ENCODE data around the gene SDF2L1.

The SDF2L1 gene

GRCh38 chr22:21631025-21631424 lies 11.1 kb upstream of the SDF2L1 start:
- no peak for TF ChIP-seq ZC3H10 (CRISPR knock-in tag; IDR thresholded peaks at IDR 0.05)
- TF ChIP-seq TCF4 (CRISPR knock-in tag; IDR thresholded peaks at IDR 0.05; ENCODE audit: borderline replicate concordance): no peak
- no peak for TF ChIP-seq CSRNP3 (CRISPR knock-in tag; IDR thresholded peaks at IDR 0.05)
- TF ChIP-seq CSDC2 (CRISPR knock-in tag; IDR thresholded peaks at IDR 0.05): no peak
- TF ChIP-seq PPARA (CRISPR knock-in tag; IDR thresholded peaks at IDR 0.05; ENCODE audit: borderline replicate concordance): no peak
- no peak for TF ChIP-seq TSHZ2 (CRISPR knock-in tag; IDR thresholded peaks at IDR 0.05)
- no peak for TF ChIP-seq POU6F1 (CRISPR knock-in tag; IDR thresholded peaks at IDR 0.05; ENCODE audit: borderline replicate concordance, low read depth)
- TF ChIP-seq SNAI2 (CRISPR knock-in tag; IDR thresholded peaks at IDR 0.05): no peak
- no peak for TF ChIP-seq CREB5 (CRISPR knock-in tag; IDR thresholded peaks at IDR 0.05; ENCODE audit: low read depth)
- TF ChIP-seq ARNTL (CRISPR knock-in tag; IDR thresholded peaks at IDR 0.05; ENCODE audit: borderline replicate concordance, low read depth): no peak
- no peak for TF ChIP-seq ZFP3 (CRISPR knock-in tag; IDR thresholded peaks at IDR 0.05)
- no peak for TF ChIP-seq OSR1 (CRISPR knock-in tag; IDR thresholded peaks at IDR 0.05)
- TF ChIP-seq ZNF565 (CRISPR knock-in tag; conservative IDR thresholded peaks at IDR 0.05; ENCODE audit: low read depth): no peak
- TF ChIP-seq ZNF8 (CRISPR knock-in tag; IDR thresholded peaks at IDR 0.05): no peak
- no peak for TF ChIP-seq GLIS3 (CRISPR knock-in tag; IDR thresholded peaks at IDR 0.05)
- no peak for TF ChIP-seq ZFP30 (CRISPR knock-in tag; IDR thresholded peaks at IDR 0.05)
- no peak for ATAC-seq

GRCh38 chr22:21632237-21632895 lies 9.7 kb upstream of the SDF2L1 start, which contains the start of gene CCDC116:
Gene CCDC116, plus strand, starts transcription at chr22:21632760. Its CDS starts 422 bp downstream, at chr22:21633182.
- ATAC-seq: no peak
- TF ChIP-seq ZNF70 (CRISPR knock-in tag; IDR thresholded peaks at IDR 0.05) (no peak), BACH2 (CRISPR knock-in tag; IDR thresholded peaks at IDR 0.05; ENCODE audit: borderline replicate concordance) (no peak), CSDC2 (CRISPR knock-in tag; IDR thresholded peaks at IDR 0.05) (no peak), PATZ1 (CRISPR knock-in tag; IDR thresholded peaks at IDR 0.05; ENCODE audit: borderline replicate concordance) (no peak), ZFP30 (CRISPR knock-in tag; IDR thresholded peaks at IDR 0.05) (no peak), PPARA (CRISPR knock-in tag; IDR thresholded peaks at IDR 0.05; ENCODE audit: borderline replicate concordance) (no peak), ZNF565 (CRISPR knock-in tag; conservative IDR thresholded peaks at IDR 0.05; ENCODE audit: low read depth) (no peak), ZC3H10 (CRISPR knock-in tag; IDR thresholded peaks at IDR 0.05) (no peak), ARNTL (CRISPR knock-in tag; IDR thresholded peaks at IDR 0.05; ENCODE audit: borderline replicate concordance, low read depth) (no peak), ZFP3 (CRISPR knock-in tag; IDR thresholded peaks at IDR 0.05) (no peak)

- no peak for ATAC-seq
- TF ChIP-seq ZFP3 (CRISPR knock-in tag; IDR thresholded peaks at IDR 0.05): no peak
- no peak for TF ChIP-seq GLIS3 (CRISPR knock-in tag; IDR thresholded peaks at IDR 0.05)
- no peak for TF ChIP-seq OSR1 (CRISPR knock-in tag; IDR thresholded peaks at IDR 0.05)
- no peak for TF ChIP-seq ESRRG (CRISPR knock-in tag; IDR thresholded peaks at IDR 0.05)
- no peak for TF ChIP-seq ZNF70 (CRISPR knock-in tag; IDR thresholded peaks at IDR 0.05)
- no peak for TF ChIP-seq ZC3H10 (CRISPR knock-in tag; IDR thresholded peaks at IDR 0.05)
- no peak for TF ChIP-seq ARNTL (CRISPR knock-in tag; IDR thresholded peaks at IDR 0.05; ENCODE audit: borderline replicate concordance, low read depth)
- TF ChIP-seq ZNF8 (CRISPR knock-in tag; IDR thresholded peaks at IDR 0.05): no peak
- no peak for TF ChIP-seq PATZ1 (CRISPR knock-in tag; IDR thresholded peaks at IDR 0.05; ENCODE audit: borderline replicate concordance)
- no peak for TF ChIP-seq RARB (CRISPR knock-in tag; IDR thresholded peaks at IDR 0.05)
- no peak for TF ChIP-seq BACH2 (CRISPR knock-in tag; IDR thresholded peaks at IDR 0.05; ENCODE audit: borderline replicate concordance)
- TF ChIP-seq CSRNP3 (CRISPR knock-in tag; IDR thresholded peaks at IDR 0.05): no peak
Measured at GRCh38 chr22:21632931-21633330, 9.2 kb upstream of the SDF2L1 start.
